Mesenteric fat pad (tissue), 1 donor: Measurements from ENCODE around the gene AKR1B1. TPM values are rescaled to one million over a fixed set of nuclear protein-coding genes. Genes with fewer than 3 reads are reported as not detected.

Source experiments
- DNase-seq: peaks from one replicate; pipeline ENCODE4 v3.0.0-alpha.2; 2020; ENCODE audit warnings: low spot score
- total RNA-seq: library from RNA; stranded (reverse); fragmentation: NEBNext Ultra II Directional; extraction: Animal tissue kit (Norgen Biotek cat#: 25700); gene quantifications from one replicate; pipeline ENCODE4 v1.2.1, GENCODE V29; 2021
- donor health status: DM: yes; HTN: yes; CAD: no.

AKR1B1 gene
- total RNA-seq, 1 donor from 2014 or later: 124 TPM

DNA sequence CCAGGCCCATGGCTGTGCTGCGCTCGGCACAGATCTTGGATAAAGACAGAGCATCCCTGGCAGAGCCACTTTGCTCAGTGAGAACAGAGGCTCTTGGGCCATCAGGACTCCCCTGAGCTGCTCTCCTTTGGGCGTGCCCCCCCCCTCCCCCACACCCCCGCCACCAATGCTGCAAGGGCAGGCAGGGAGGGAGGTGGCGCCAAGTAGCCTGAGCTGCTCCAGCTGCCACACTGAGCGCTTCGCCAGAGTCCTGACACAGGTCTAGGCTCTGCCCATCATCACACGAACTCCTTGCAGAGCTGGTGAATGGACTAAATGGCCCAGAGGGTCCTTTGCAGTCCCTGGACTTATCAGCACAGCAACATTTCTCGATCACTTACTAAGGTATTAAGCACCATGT lies 12.5 kb downstream of the AKR1B1 start:
- no peak for DNase-seq

GRCh38 chr7:134444961-134445315 lies 14.0 kb downstream of the AKR1B1 start:
- DNase-seq: no peak

GRCh38 chr7:134444198-134444960 lies 14.5 kb downstream of the AKR1B1 start:
- DNase-seq: no peak

GRCh38 chr7:134443396-134444070 lies 15.4 kb downstream of the AKR1B1 start:
- DNase-seq: no peak

DNA sequence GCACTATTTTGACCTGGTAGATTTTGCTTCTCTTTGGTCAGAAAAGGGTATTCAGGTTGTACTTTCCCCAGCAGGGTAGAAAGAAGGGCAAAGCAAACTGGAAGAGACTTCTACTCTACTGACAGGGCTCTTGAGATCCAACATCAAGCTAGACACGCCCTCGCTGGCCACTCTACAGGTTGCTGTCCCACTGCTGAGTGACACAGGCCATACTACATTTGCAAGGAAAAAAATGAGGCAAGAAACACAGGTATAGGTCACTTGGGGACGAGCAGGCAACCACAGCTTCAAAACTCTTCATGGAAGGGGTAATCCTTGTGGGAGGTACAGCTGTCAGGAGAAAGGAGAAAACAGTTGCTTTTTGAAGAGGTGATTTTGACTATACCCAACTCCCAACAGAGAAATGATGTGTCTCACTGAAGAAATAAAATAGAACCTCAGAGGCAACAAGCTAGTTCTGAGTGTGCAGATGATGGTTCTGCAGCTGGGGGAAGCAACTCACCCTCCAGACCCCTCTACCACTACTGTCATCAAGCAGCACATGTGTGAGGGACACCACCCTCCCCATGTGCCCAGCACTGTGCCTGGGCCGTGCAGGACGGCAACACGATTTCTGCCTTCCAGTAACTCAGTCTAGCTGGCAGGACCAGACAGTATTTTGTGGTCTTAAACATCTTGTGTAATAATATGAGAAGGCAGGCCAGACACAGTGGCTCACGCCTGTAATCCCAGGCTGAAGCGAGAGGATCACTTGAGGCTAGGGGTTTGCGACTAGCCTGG lies 16.3 kb downstream of the AKR1B1 start:
- no peak for DNase-seq

DNA sequence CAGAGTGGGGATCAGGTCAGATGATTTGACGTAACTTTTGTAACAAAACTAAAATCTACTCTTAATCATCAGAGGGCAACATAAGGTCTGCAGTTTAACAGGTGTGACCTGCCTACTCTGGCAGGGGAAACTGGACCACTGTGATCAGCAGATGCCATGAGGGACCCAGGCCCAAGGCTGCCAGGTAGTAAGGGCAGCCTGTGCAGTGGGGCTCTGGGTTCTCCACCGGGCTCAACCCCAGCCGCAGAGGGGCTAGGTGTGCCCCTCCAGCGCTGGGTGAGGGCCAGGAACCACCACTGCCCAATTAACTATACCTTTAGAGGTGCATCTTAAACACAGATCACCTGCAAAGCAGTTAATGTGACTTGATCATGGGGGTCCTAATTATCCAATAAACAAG lies 17.6 kb downstream of the AKR1B1 start:
- DNase-seq: no peak

DNA sequence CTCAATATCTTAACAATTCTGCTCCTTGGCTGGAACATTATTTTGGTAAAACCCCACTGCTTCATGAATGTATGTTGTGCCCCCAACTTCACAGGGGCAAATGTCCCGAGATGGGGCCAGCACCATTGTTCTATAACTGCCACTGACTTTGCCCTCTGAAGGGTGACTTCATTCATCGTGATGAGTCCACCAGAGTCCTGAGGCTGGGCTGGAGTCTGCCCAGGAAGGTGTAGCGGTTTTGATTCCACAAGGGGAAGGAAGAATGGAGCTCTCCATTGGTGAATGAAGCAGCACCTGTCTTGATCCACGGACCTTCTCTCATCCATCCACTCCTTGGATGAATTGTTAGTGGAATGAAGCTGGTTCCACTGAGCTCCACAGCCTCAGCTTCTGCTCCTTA lies 18.4 kb downstream of the AKR1B1 start:
- no peak for DNase-seq

DNA sequence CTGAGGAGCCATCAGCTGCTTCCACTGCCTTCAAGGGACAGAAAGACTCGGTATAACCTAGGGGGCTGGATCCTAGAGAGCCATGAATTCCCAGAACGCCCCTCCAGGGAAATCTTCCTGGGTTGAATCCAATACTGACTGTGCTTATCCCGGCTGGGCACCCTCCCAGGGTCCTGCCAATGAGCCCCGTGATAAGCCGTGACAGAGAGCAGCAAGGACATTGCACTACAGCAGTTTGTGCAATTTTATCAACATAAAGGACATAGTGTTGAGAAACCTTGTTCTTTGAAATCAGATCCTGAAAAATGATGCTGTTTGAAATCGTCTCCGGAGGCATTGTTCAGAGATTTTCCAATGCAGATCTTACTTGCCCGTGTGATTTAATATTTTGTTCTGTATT lies 18.8 kb downstream of the AKR1B1 start:
- no peak for DNase-seq

GRCh38 chr7:134438946-134439345 lies 20.0 kb downstream of the AKR1B1 start:
- no peak for DNase-seq

DNA sequence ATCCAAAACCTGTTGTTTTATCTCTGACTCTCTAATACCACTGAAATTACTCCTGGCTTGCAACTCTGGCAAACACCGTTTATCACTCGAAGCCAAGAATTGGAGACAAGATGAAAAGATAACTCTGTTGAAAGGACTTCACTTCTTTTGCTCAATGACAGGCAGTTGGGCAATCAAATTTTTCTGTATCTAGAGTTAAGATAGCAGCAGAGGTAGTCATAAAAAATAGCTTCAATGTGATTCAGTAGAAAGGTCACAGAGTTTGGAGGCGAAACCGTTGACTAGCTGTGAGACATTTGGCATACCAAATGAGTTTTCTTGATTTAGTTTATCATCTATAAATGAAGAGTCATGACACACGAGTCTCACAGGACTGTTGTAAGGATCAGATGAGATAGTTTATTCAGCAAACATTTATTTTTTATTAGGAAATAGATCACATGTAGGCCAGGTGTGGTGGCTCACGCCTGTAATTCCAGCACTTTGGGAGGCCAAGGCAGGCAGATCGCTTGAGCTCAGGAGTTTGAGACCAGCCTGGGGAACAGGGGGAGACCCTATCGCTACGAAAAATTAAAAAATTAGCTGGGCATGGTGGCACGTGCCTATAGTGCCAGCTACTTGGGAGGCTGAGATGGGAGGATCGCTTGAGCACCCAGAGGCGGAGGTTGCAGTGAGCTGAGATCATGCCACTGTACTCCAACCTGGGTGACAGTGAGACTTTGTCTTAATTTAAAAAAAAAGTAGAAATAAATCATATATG lies 23.6 kb downstream of the AKR1B1 start:
- DNase-seq: no peak

- DNase-seq: no peak
Observed at GRCh38 chr7:134434701-134435100, 24.2 kb downstream of the AKR1B1 start.

DNA sequence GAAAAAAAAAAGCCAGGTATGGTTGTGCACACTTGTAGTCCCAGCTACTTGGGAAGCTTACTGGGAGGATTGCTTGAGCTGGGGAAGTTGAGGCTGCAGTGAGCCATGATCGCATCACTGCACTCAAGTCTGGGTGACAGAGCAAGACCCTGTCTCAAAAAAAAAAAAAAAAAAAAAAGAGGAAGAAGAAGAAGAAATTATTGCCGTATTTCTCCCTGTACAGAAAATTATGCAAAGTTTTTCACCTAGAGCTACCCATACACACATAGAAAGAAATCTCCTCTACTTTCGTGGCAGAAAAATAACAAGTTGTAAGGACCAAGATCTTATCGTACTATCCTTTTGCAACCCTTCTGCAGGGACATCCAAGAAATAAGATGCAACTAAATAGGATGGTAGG lies 25.5 kb downstream of the AKR1B1 start:
- DNase-seq: no peak

DNA sequence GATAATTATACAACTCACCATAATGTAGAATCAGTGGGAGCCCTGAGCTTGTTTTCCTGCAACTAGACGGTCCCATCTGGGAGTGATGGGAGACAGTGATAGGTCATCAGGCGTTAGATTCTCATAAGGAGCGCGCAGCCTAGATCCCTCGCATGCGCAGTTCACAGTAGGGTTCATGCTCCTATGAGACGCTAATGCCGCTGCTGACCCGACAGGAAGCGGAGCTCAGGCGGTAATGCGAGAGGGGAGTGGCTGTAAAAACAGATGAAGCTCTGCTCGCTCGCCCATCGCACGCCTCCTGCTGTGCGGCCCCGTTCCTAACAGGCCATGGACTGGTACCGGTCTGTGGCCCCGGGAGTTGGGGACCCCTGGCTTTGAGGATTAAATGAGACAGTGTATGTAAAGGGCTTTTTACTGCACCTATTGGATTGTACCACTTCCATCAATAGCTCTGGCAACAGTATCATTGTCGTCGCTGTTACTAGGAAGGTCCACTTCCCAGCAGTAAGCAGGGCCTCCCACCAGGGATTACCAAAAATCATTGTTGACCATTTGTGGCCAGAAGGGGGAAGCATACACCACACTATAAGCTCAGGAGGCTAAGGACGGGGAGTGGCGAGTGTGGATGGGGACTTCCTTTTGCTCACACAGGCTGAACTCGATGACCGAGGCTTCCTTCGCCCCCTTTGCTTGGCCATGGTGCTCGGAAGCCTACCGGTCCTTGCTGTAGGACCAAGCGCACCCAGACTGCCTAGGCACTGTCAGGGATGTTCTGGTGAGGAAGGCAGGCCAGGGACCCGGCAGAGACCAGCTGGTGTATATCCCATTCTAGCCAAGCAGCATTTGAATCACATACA lies 26.4 kb downstream of the AKR1B1 start:
- peak; percentile 92 for DNase-seq

- DNase-seq: no peak
Observed at GRCh38 chr7:134431815-134432214, 27.1 kb downstream of the AKR1B1 start.

DNA sequence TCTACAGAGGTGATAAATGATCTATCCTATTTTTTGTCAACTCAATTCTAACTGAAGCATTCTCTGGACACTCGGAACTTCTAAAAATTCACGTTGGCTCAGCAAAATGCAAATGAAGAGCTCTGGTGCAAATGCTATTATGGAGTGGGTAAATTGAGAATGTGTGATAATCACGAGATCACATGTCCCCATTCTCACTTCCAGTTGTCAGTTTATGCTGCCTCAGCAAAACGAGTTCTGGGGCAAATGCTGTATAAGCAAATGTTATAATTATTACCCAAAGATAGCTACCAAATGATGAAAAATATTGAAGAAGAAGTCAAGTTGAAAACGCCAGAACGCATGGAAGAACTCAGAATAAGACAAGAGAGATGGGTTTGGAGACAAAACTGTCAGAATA lies 29.4 kb downstream of the AKR1B1 start:
- no peak for DNase-seq

GRCh38 chr7:134428942-134429341 lies 30.0 kb downstream of the AKR1B1 start:
- no peak for DNase-seq

DNA sequence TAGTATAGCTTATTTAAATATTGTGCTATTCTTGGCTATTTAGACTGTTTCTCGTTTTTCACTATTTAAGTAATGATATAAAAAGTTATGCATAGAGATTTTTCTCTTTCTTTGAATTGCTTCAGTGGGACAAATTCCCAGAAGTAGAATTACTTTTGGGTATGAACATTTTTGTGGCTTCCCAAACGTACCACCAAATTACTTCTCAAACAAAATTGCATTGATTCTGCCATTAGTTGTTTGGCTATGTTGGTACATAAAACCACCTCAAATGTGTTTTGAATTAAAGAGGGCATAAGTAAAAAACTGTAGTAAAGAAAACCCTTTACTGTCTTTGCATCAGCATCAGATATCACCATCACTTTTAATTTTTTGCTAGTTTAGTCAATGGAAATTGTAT lies 31.0 kb downstream of the AKR1B1 start:
- DNase-seq: no peak

DNA sequence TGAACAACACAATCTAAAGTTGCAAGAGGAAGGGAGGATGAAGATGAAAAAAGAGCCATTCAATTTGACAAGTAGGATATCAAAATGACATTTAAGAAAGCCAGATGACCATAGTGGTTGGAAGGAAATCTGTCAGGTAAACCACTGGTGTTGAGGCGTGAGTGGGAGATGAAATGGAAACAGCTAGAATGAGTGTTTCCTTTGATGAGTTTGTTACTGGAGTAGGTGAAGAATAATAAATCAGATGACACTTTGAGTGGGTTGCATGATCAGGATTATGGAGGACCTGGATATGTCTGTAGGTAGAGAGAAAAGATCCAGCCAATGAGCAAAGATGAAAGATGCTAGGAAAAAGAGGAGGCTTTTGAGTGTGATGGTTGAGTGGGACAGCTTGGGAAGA lies 33.1 kb downstream of the AKR1B1 start:
- DNase-seq: no peak

GRCh38 chr7:134422638-134423037 lies 36.3 kb downstream of the AKR1B1 start:
- no peak for DNase-seq

DNA sequence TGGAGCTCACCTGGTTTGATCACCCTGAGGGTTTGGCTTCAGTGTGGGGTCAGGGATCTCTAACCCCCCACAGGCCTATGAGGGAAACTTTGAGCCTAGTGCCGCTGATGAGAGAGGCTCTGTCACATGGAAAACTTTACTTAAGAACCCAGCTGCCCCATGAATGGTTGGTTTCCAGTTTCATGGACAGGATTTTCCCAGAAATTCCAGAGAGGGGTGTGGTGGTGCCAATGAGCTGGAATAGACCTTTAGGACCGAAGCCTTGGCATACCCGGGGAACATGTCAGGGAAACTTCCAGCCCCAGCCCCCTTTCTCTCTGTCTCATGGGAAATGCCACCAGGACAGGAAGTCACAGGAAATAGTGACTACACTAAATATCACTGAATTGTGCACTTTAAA lies 36.9 kb downstream of the AKR1B1 start:
- DNase-seq: no peak
